Parathyroid adenoma (tissue), 2 donors: ENCODE data around the gene RPL7L1.

Source experiments
- H2AFZ ChIP-seq: fragments of 300-600 bp; sonication (generic); one replicate; pipeline ENCODE4 v1.7.0; 2017; ENCODE audit warnings: antibody characterized with exemption, mild to moderate bottlenecking
- H3K27ac ChIP-seq: fragments of 300-600 bp; sonication (generic); one replicate; pipeline ENCODE4 v1.7.0; 2017
- H3K27me3 ChIP-seq: fragments of 300-600 bp; sonication (generic); one replicate; pipeline ENCODE4 v1.7.0; 2017; ENCODE audit warnings: low read length; ENCODE audit not compliant: control insufficient read depth, insufficient read depth
- H3K36me3 ChIP-seq: fragments of 300-600 bp; sonication (generic); one replicate; pipeline ENCODE4 v1.7.0; 2017; ENCODE audit warnings: low read length; ENCODE audit not compliant: control insufficient read depth, insufficient read depth
- H3K4me1 ChIP-seq: fragments of 300-600 bp; sonication (generic); one replicate; pipeline ENCODE4 v1.7.0; 2017; ENCODE audit warnings: control low read depth
- H3K4me2 ChIP-seq: fragments of 300-600 bp; sonication (generic); one replicate; pipeline ENCODE4 v1.7.0; 2017; ENCODE audit warnings: low read length
- H3K4me3 ChIP-seq: fragments of 300-600 bp; sonication (generic); one replicate; pipeline ENCODE4 v1.7.0; 2017; ENCODE audit warnings: low read depth, low read length
- H3K79me2 ChIP-seq: fragments of 300-600 bp; sonication (generic); one replicate; pipeline ENCODE4 v1.7.0; 2017; ENCODE audit warnings: control low read depth
- H3K9ac ChIP-seq: fragments of 300-600 bp; sonication (generic); one replicate; pipeline ENCODE4 v1.7.0; 2017; ENCODE audit warnings: mild to moderate bottlenecking
- H3K9me3 ChIP-seq: fragments of 300-600 bp; sonication (generic); one replicate; pipeline ENCODE4 v1.7.0; 2017; ENCODE audit warnings: low read length; ENCODE audit not compliant: control insufficient read depth
- CTCF ChIP-seq: fragments of 300-600 bp; sonication (generic); IDR thresholded peaks from one replicate; pipeline ENCODE4 v1.7.0; 2017; ENCODE audit warnings: antibody characterized with exemption, mild to moderate bottlenecking
- donor health status: primary hyperparathyroidism.

Gene RPL7L1

GRCh38 chr6:42937548-42938427 lies 58.4 kb downstream of the RPL7L1 start:
- H3K9me3 ChIP-seq: no peaks in the 10 kb centered on the region
- H3K4me1 ChIP-seq: no peaks in the 10 kb centered on the region
- no peak for TF ChIP-seq CTCF
- H3K4me3 ChIP-seq: no peak overlapping the region
- H3K27me3 ChIP-seq: no peaks in the 10 kb centered on the region
- H3K9ac ChIP-seq: no peak overlapping the region
- H3K79me2 ChIP-seq: peaks cover 3% of the 10 kb centered on the region
- H3K36me3 ChIP-seq: no peaks in the 10 kb centered on the region
- H2AFZ ChIP-seq: no peak overlapping the region
- H3K27ac ChIP-seq: no peak overlapping the region
- H3K4me2 ChIP-seq: no peak overlapping the region

GRCh38 chr6:42938428-42938796 lies 59.0 kb downstream of the RPL7L1 start:
- H3K79me2 ChIP-seq: no peaks in the 10 kb centered on the region
- no peaks in the 10 kb centered on the region for H3K4me1 ChIP-seq
- no peak overlapping the region for H3K9ac ChIP-seq
- H3K9me3 ChIP-seq: no peaks in the 10 kb centered on the region
- no peaks in the 10 kb centered on the region for H3K36me3 ChIP-seq
- no peak overlapping the region for H3K27ac ChIP-seq
- no peak for TF ChIP-seq CTCF
- no peak overlapping the region for H3K4me2 ChIP-seq
- no peak overlapping the region for H2AFZ ChIP-seq
- no peaks in the 10 kb centered on the region for H3K27me3 ChIP-seq
- H3K4me3 ChIP-seq: no peak overlapping the region

- Histone ChIP-seq H2AFZ (no peak overlapping the region), H3K9me3 (no peaks in the 10 kb centered on the region), H3K27me3 (no peaks in the 10 kb centered on the region), H3K9ac (no peak overlapping the region), H3K4me3 (no peak overlapping the region), H3K27ac (no peak overlapping the region), H3K79me2 (no peaks in the 10 kb centered on the region), H3K36me3 (no peaks in the 10 kb centered on the region), H3K4me1 (no peaks in the 10 kb centered on the region), H3K4me2 (no peak overlapping the region)
- no peak for TF ChIP-seq CTCF
Measured at GRCh38 chr6:42938987-42939809, 59.8 kb downstream of the RPL7L1 start.
